Osteoblast (primary cell): Measurements from ENCODE around the gene PAIP2B. TPM values are rescaled to one million over a fixed set of nuclear protein-coding genes. Genes with fewer than 3 reads are reported as not detected.

Experiments
- DNase-seq: peaks from one replicate; pipeline ENCODE4 v3.0.0; 2011; ENCODE audit warnings: low spot score, mixed read lengths; ENCODE audit not compliant: insufficient read length; ENCODE audit errors: missing footprints
- H2AFZ ChIP-seq: 2 replicates; pipeline ENCODE4 v1.6.0; 2011; ENCODE audit warnings: mild to moderate bottlenecking, low read length
- H3K27ac ChIP-seq: 2 replicates; pipeline ENCODE4 v1.5.1; 2011; ENCODE audit warnings: mild to moderate bottlenecking, low read depth, low read length, moderate library complexity
- H3K27me3 ChIP-seq: 2 replicates; pipeline ENCODE4 v1.6.0; 2012; ENCODE audit warnings: mild to moderate bottlenecking, control low read depth, inconsistent platforms, low read length, moderate library complexity; ENCODE audit not compliant: insufficient read depth
- H3K36me3 ChIP-seq: 2 replicates; pipeline ENCODE4 v1.5.1; 2011; ENCODE audit warnings: mild to moderate bottlenecking, low read length, control low read depth, moderate library complexity; ENCODE audit not compliant: insufficient read depth
- H3K4me1 ChIP-seq: 2 replicates; pipeline ENCODE4 v1.5.1; 2011; ENCODE audit warnings: mild to moderate bottlenecking, low read length, control low read depth, moderate library complexity; ENCODE audit not compliant: insufficient read depth
- H3K4me2 ChIP-seq: 2 replicates; pipeline ENCODE4 v1.6.0; 2011; ENCODE audit warnings: mild to moderate bottlenecking, low read length; ENCODE audit not compliant: insufficient read depth
- H3K4me3 ChIP-seq: fragments of 200-600 bp; sonication (generic); 3 replicates; pipeline ENCODE4 v1.5.1; 2012; ENCODE audit warnings: mild to moderate bottlenecking, low read length, inconsistent platforms; ENCODE audit not compliant: insufficient read depth
- H3K79me2 ChIP-seq: 2 replicates; pipeline ENCODE4 v1.6.0; 2012; ENCODE audit warnings: mild to moderate bottlenecking, low read length, control low read depth, inconsistent platforms; ENCODE audit not compliant: insufficient read depth
- H3K9me3 ChIP-seq: 2 replicates; pipeline ENCODE4 v1.5.1; 2011; ENCODE audit warnings: low read depth, low read length, control low read depth
- H4K20me1 ChIP-seq: 2 replicates; pipeline ENCODE4 v1.6.0; 2012; ENCODE audit warnings: mild to moderate bottlenecking, low read length, control low read depth; ENCODE audit not compliant: insufficient read depth
- total RNA-seq: library from RNA; depleted of rRNA; stranded (reverse); fragments of >200 nt; gene quantifications from 2 replicates; pipeline ENCODE4 v1.2.3, GENCODE V29; 2012
- TF ChIP-seq, protein P1 (sequence below): IDR thresholded peaks from 2 replicates; pipeline ENCODE4 v1.5.1; 2011; ENCODE audit warnings: mild to moderate bottlenecking, low read depth, low read length, moderate library complexity; ENCODE audit errors: extremely low read depth

The PAIP2B gene
- total RNA-seq, 1 donor, result 0.36 TPM

DNA sequence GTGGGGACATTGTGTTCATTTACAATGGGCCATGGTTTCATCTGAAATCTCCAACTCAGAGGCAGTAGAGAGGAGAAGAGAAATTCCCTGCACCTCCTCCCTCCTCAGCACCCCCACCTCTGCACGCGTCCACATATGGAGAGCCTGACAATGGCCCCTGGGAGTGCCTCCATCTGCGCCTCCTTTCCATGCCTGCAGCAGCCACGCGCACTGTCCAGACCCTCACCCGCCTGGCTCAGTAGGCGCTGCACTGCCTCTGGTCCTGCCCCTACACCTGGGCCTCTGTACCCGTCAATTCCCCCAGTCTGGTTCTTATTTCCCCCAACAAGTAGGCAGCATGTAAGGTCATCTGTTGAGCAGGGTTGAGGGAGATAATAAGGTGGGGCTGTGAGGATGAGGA lies 72.6 kb downstream of the PAIP2B start:
- TF ChIP-seq, protein P1, sequence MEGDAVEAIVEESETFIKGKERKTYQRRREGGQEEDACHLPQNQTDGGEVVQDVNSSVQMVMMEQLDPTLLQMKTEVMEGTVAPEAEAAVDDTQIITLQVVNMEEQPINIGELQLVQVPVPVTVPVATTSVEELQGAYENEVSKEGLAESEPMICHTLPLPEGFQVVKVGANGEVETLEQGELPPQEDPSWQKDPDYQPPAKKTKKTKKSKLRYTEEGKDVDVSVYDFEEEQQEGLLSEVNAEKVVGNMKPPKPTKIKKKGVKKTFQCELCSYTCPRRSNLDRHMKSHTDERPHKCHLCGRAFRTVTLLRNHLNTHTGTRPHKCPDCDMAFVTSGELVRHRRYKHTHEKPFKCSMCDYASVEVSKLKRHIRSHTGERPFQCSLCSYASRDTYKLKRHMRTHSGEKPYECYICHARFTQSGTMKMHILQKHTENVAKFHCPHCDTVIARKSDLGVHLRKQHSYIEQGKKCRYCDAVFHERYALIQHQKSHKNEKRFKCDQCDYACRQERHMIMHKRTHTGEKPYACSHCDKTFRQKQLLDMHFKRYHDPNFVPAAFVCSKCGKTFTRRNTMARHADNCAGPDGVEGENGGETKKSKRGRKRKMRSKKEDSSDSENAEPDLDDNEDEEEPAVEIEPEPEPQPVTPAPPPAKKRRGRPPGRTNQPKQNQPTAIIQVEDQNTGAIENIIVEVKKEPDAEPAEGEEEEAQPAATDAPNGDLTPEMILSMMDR, result no peak
- Histone ChIP-seq H3K9me3 (no peaks in the 10 kb centered on the region), H2AFZ (no peak overlapping the region), H3K79me2 (no peaks in the 10 kb centered on the region), H3K27ac (no peak overlapping the region), H3K27me3 (peaks cover 8% of the 10 kb centered on the region), H3K36me3 (peaks cover 12% of the 10 kb centered on the region), H3K4me3 (no peak overlapping the region), H3K4me1 (peaks cover 2% of the 10 kb centered on the region), H3K4me2 (no peak overlapping the region), H4K20me1 (peaks cover 1% of the 10 kb centered on the region)
- DNase-seq, result no peak

DNA sequence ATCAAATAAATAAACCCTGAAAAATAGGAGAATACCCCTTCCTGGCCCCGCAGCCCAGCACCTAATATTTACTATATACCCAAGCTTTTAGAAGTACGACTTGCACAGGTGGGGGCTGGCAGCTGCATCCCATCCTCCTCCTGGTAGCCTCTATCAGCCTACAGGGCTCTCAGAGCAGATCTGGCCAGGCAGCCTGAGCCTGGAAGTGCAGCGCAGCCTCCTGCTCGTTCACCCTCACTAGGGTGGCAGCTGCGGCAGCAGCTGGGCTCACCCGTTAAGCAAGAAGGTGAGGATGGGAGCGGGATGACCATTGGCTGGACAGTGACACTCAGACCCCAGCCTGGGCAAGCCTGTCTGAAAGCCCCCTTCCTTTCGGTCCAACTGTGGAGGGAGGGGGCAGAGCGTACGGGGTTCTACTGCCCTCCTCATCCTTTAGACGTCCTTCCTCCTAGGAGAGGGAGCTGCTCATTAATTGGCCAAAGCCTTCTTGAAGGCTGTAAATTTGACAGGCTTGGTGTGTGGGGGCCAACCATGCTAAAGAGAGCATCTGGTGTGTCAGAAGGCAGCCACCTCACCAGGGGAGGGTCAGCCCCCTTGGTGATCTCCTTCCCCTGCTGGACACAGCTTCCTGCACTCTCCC lies 73.2 kb downstream of the PAIP2B start:
- H3K27me3 ChIP-seq, result peaks cover 8% of the 10 kb centered on the region
- H3K4me2 ChIP-seq, result no peak overlapping the region
- DNase-seq, result peak; percentile 49
- H3K27ac ChIP-seq, result no peak overlapping the region
- H3K79me2 ChIP-seq, result no peaks in the 10 kb centered on the region
- no peak overlapping the region for H2AFZ ChIP-seq
- no peaks in the 10 kb centered on the region for H3K9me3 ChIP-seq
- TF ChIP-seq, protein P1, result no peak
- H4K20me1 ChIP-seq, result peaks cover 2% of the 10 kb centered on the region
- peaks cover 2% of the 10 kb centered on the region for H3K4me1 ChIP-seq
- no peak overlapping the region for H3K4me3 ChIP-seq
- peaks cover 18% of the 10 kb centered on the region for H3K36me3 ChIP-seq

DNA sequence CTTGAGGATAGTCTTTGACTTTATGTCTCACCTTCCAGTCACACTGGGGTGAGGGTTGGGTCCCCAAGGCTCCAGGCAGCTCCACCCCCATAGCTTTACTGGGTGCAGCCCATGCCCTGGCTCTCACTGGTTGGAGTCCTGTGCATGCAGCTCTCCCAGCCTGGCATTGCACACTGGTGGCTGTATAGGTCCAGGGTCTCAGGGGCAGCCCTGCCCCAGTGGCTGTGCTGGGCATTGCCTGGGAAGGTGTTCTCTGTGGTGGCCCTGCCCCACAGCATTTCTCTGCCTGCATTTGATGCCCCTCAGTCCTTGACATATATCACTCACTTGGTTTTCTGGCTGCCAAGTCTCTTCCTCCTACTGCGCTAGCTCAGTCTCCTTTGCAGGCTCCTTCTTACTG lies 75.3 kb downstream of the PAIP2B start:
- Histone ChIP-seq H4K20me1 (peaks cover 11% of the 10 kb centered on the region), H3K4me1 (no peaks in the 10 kb centered on the region), H3K27ac (no peak overlapping the region), H3K4me2 (no peak overlapping the region), H3K79me2 (no peaks in the 10 kb centered on the region), H3K9me3 (no peaks in the 10 kb centered on the region), H3K27me3 (peaks cover 5% of the 10 kb centered on the region), H2AFZ (no peak overlapping the region), H3K4me3 (no peak overlapping the region), H3K36me3 (peaks cover 36% of the 10 kb centered on the region)
- DNase-seq, result peak; percentile 32
- TF ChIP-seq, protein P1, result no peak

DNA sequence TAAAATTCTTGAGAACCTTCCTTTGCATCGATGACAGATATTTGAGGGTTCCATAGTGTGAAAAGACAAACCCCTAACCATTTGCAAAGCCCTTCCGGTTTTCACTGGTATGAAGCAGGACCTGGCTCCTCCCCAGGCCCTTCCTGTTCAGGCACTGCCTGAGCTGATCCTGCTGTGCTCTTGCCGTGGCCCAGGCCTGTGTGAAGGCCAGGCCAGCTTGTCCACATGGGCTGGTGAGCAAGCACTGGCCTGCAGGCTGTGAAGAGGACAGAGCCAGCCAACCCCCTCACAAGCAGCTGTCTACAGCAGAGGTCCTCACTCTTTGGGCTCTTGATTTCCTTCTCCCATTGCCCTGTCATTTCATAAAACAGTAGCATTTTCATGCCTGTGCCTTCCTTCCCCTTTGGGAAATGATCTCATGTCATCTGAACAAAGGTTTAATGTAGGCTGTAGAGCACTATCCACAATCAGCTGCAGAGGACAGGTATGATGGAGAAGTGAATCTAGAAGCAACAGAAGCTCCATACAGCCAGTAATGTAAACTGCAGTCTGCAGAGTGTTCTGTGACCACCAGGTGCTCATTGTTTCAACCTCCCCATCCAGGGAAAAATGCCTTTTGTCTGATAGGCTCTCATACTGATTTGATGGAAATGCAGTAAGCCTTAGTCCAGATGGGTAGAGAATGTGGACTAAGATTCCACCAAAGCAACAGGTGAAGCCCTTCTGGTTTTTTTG lies 76.7 kb downstream of the PAIP2B start:
- no peaks in the 10 kb centered on the region for H3K79me2 ChIP-seq
- no peaks in the 10 kb centered on the region for H3K4me1 ChIP-seq
- TF ChIP-seq, protein P1, result no peak
- peaks cover 49% of the 10 kb centered on the region for H3K36me3 ChIP-seq
- no peaks in the 10 kb centered on the region for H3K9me3 ChIP-seq
- no peak overlapping the region for H3K4me3 ChIP-seq
- no peak overlapping the region for H3K27ac ChIP-seq
- peaks cover 11% of the 10 kb centered on the region for H4K20me1 ChIP-seq
- peaks cover 5% of the 10 kb centered on the region for H3K27me3 ChIP-seq
- no peak overlapping the region for H3K4me2 ChIP-seq
- no peak overlapping the region for H2AFZ ChIP-seq
- no peak for DNase-seq
